HepG2 (cell line): ENCODE measurements around the gene UBR4. TPM values are rescaled to one million over a fixed set of nuclear protein-coding genes. Genes with fewer than 3 reads are reported as not detected.

Source experiments
- ATAC-seq: fragments of 200-7000 bp; cut with Tn5 transposase; 3 replicates; pipeline ENCODE4 v1.9.1; 2020; ENCODE audit warnings: mild to moderate bottlenecking, moderate library complexity
- BruUV-seq: library from RNA; stranded (reverse); fragments of 400-500 nt; replicated peaks from 2 replicates; lab custom pipeline; 2021; lab: Mats Ljungman, UMichigan
- CTCF ChIA-PET: fragments of 300-600 bp; formaldehyde crosslinking; extraction: SDS; loops from one replicate; lab custom pipeline; 2021; ENCODE audit warnings: low total read pairs, inconsistent platforms, low intra/inter-chr PET ratio; lab: Yijun Ruan, JAX
- POLR2A ChIA-PET: fragments of 350-600 bp; sonication (Branson Sonifier 250); formaldehyde crosslinking; loops from one replicate; lab custom pipeline; 2020; ENCODE audit warnings: antibody characterized with exemption, inconsistent platforms; lab: Yijun Ruan, JAX
- DNase-seq: peaks from one replicate; pipeline ENCODE4 v3.0.0-alpha.2; 2015; ENCODE audit warnings: low spot score
- FAIRE-seq: peaks from 3 replicates; lab custom pipeline; 2011; peaks lifted over from hg19 to GRCh38; lab: Jason Lieb, UNC
- H2AFZ ChIP-seq: one replicate; pipeline ENCODE4 v1.6.1; 2011; ENCODE audit warnings: low read length, inconsistent platforms
- H3K27ac ChIP-seq: fragments of 300-600 bp; 3 replicates; pipeline ENCODE4 v1.8.0; 2011; ENCODE audit warnings: mixed run types, mild to moderate bottlenecking, mixed read lengths, low read length, inconsistent platforms; ENCODE audit not compliant: insufficient read depth; ENCODE audit errors: extremely low read length
- H3K27me3 ChIP-seq, 2 experiments: fragments of 200-600 bp in 1 of 2; 2 replicates in 1 of 2; 3 replicates in 1 of 2; pipeline versions ENCODE4 v1.6.0 to v1.8.0; 2011; ENCODE audit warnings: low read length in 2 of 2, mild to moderate bottlenecking in 2 of 2, moderate library complexity in 2 of 2, inconsistent platforms in 1 of 2; ENCODE audit not compliant: insufficient read depth in 2 of 2, control insufficient read depth in 1 of 2
- H3K36me3 ChIP-seq, 2 experiments: fragments of 200-600 bp in 1 of 2; replicated peaks in 1 of 2; 2 replicates in 1 of 2; 3 replicates in 1 of 2; pipeline versions ENCODE4 v1.5.1 to v1.8.0; 2011; ENCODE audit warnings: low read length in 2 of 2, inconsistent platforms in 1 of 2; ENCODE audit not compliant: insufficient read depth in 2 of 2, control insufficient read depth in 1 of 2
- H3K4me1 ChIP-seq: 2 replicates; pipeline ENCODE4 v1.5.1; 2012; ENCODE audit warnings: low read length, inconsistent platforms; ENCODE audit not compliant: insufficient read depth
- H3K4me2 ChIP-seq: 2 replicates; pipeline ENCODE4 v1.6.0; 2011; ENCODE audit warnings: low read depth, low read length, inconsistent platforms
- H3K4me3 ChIP-seq, 3 experiments: fragments of 200-600 bp in 1 of 3; sonication (generic), shearing (Covaris generic) in 1 of 3; replicated peaks in 1 of 3; 2 replicates each; pipeline ENCODE4 v1.5.1; 2011 to 2016; ENCODE audit warnings: low read length in 3 of 3, inconsistent platforms in 2 of 3, low read depth in 2 of 3, mild to moderate bottlenecking in 2 of 3, control low read depth in 1 of 3, mixed read lengths in 1 of 3; ENCODE audit not compliant: insufficient read depth in 1 of 3
- H3K79me2 ChIP-seq: one replicate; pipeline ENCODE4 v1.6.1; 2011; ENCODE audit warnings: low read length, inconsistent platforms; ENCODE audit not compliant: insufficient read depth
- H3K9ac ChIP-seq: 2 replicates; pipeline ENCODE4 v1.6.0; 2011; ENCODE audit warnings: mild to moderate bottlenecking, low read depth, low read length, inconsistent platforms; ENCODE audit not compliant: insufficient read depth
- H3K9me3 ChIP-seq: 2 replicates; pipeline ENCODE4 v1.5.1; 2012; ENCODE audit warnings: mild to moderate bottlenecking, low read length
- H4K20me1 ChIP-seq: 2 replicates; pipeline ENCODE4 v1.6.0; 2011; ENCODE audit warnings: inconsistent platforms, mild to moderate bottlenecking, low read length, moderate library complexity; ENCODE audit not compliant: insufficient read depth
- ADNP ChIP-seq: sonication (generic); formaldehyde crosslinking; IDR thresholded peaks from 2 replicates; pipeline ENCODE4 v1.4.0; 2020; ENCODE audit warnings: missing genetic modification reagents
- CBX2 ChIP-seq, 2 experiments: fragments of 200-600 bp in 1 of 2; sonication (generic); formaldehyde crosslinking in 1 of 2; IDR thresholded peaks; 2 replicates each; pipeline versions ENCODE4 v1.7.0 to v1.8.1; 2018 to 2022; ENCODE audit warnings: low read depth in 2 of 2, low read length in 1 of 2, mild to moderate bottlenecking in 1 of 2, missing genetic modification reagents in 1 of 2
- HMG20A ChIP-seq: IDR thresholded peaks from 2 replicates; pipeline ENCODE4 v1.6.1; 2016; ENCODE audit warnings: borderline replicate concordance
- IKZF1 ChIP-seq: fragments of 450-650 bp; IDR thresholded peaks from 2 replicates; pipeline ENCODE4 v1.7.1; 2016
- MEF2D ChIP-seq: sonication (generic); formaldehyde crosslinking; IDR thresholded peaks from 2 replicates; pipeline ENCODE4 v1.5.1; 2020; ENCODE audit warnings: mild to moderate bottlenecking, missing genetic modification reagents
- MZF1 ChIP-seq: sonication (generic); formaldehyde crosslinking; IDR thresholded peaks from 2 replicates; pipeline ENCODE4 v1.8.1; 2023; ENCODE audit warnings: mild to moderate bottlenecking, missing genetic modification reagents, borderline replicate concordance
- PPARG ChIP-seq: conservative IDR thresholded peaks from 2 replicates; pipeline ENCODE4 v1.6.1; 2016; ENCODE audit warnings: missing biosample characterization, missing genetic modification reagents
- REL ChIP-seq: sonication (generic); formaldehyde crosslinking; conservative IDR thresholded peaks from 2 replicates; pipeline ENCODE4 v1.8.0; 2022; ENCODE audit warnings: mild to moderate bottlenecking, missing genetic modification reagents, moderate library complexity
- TBX2 ChIP-seq: sonication (generic); formaldehyde crosslinking; IDR thresholded peaks from 2 replicates; pipeline ENCODE4 v1.5.0; 2020; ENCODE audit warnings: missing genetic modification reagents, mild to moderate bottlenecking, borderline replicate concordance
- TEAD3 ChIP-seq: optimal IDR thresholded peaks from 2 replicates; pipeline ENCODE3; 2016; ENCODE audit warnings: borderline replicate concordance
- ZNF230 ChIP-seq: sonication (generic); formaldehyde crosslinking; IDR thresholded peaks from 2 replicates; pipeline ENCODE4 v1.4.0; 2020; ENCODE audit warnings: mild to moderate bottlenecking, missing genetic modification reagents
- ZNF446 ChIP-seq: sonication (generic); formaldehyde crosslinking; IDR thresholded peaks from 2 replicates; pipeline ENCODE4 v1.5.0; 2020; ENCODE audit warnings: mild to moderate bottlenecking, missing genetic modification reagents
- ZNF468 ChIP-seq: sonication (generic); formaldehyde crosslinking; IDR thresholded peaks from 2 replicates; pipeline ENCODE4 v1.8.0; 2022; ENCODE audit warnings: mild to moderate bottlenecking, moderate library complexity, missing genetic modification reagents
- WGBS: methylation state at CpG from one replicate; pipeline ENCODE4 v1.1.6; 2017; ENCODE audit warnings: low lambda C conversion rate; 5-methylcytosine and 5-hydroxymethylcytosine counted together
- in situ Hi-C: cut with HindIII; loops from 2 replicates; pipeline ENCODE4 v1.10.0; 2017; ENCODE audit warnings: low pct_unique_long_range_greater_than_20kb; ENCODE audit not compliant: extremely low pct_ligation_motif_present
- intact Hi-C: fragments of 100-400 bp; cut with micrococcal nuclease; formaldehyde crosslinking; loops from one replicate; pipeline ENCODE4 v1.10.0; 2022; ENCODE audit not compliant: unreplicated experiment
- polyA plus RNA-seq, 8 experiments: library from polyadenylated mRNA; depleted of rRNA in 3 of 8; stranded (reverse) in 7 of 8; unstranded in 1 of 8; fragments of >200 nt; fragmentation: Illumina TruSeq in 4 of 8; extraction: Trizol in 4 of 8; gene quantifications; 2 replicates each; pipeline versions ENCODE4 v1.2.1 to v1.2.3, GENCODE V29; 2011 to 2016; ENCODE audit warnings: low read depth in 4 of 8, missing spikeins in 1 of 8, mixed read lengths in 1 of 8; ENCODE audit not compliant: insufficient read depth in 1 of 8
- total RNA-seq, 5 experiments: library from RNA; depleted of rRNA; stranded (reverse); fragments of >200 nt; fragmentation: Illumina TruSeq; extraction: Trizol; gene quantifications; 2 replicates each; pipeline ENCODE4 v1.2.3, GENCODE V29; 2016; ENCODE audit warnings: low read depth in 1 of 5
- TF ChIP-seq, protein P1 (sequence below): sonication (generic); formaldehyde crosslinking; IDR thresholded peaks from 2 replicates; pipeline ENCODE4 v1.4.0; 2020; ENCODE audit warnings: missing genetic modification reagents; ENCODE audit errors: not compliant biosample characterization

UBR4 gene
- total and polyA plus RNA-seq, 2 of the 13 experiments (the other 11 are each of a cell fraction or from before 2014, with no cell fraction given), result 59.1 to 106 TPM

DNA sequence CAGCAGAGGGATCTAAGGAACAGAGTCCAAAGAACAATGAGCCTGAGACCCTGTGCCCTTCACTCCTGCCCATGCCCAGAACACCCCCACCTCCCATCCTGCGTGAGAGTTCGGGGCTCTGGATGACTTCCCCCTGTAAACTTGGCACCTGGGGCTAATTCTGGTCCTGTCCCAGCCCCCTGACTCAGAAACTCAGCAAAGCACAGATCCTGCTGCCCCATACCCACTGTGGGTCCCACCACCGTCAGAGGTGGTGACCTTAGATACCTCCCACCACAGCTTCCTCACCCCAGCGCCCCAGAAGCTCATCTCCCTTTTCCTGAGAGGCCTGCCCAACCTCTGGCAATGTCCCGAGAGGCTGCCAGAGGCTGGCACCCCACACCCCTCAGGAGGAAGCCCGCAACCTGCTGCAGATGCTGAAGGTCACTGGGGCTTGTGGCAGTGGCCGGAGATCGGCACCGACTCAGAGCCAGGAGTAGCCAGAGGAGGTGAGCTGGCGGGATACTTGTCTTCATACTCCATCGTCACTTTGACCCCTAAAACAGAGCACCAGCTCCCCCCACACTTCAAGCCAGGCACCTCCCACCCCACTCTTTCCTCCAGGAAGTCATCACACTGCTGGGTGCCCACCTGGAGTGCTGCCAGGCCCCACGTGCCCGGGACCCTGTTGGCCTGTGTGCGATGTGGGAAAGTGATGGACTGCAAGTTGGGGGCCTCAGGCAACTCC lies 142.0 kb downstream of the UBR4 start:
- Histone ChIP-seq H3K9ac (no peak overlapping the region), H3K27me3 (peaks cover 0 to 8% of the 10 kb centered on the region in 2 experiments; a peak in 2 of 5 replicates), H3K9me3 (no peaks in the 10 kb centered on the region), H3K4me2 (peak overlapping the region; percentile 69), H3K27ac (no peak overlapping the region), H3K4me1 (peaks cover 80% of the 10 kb centered on the region), H3K36me3 (peaks cover 0 to 1% of the 10 kb centered on the region in 2 experiments; a peak in 4 of 5 replicates), H3K4me3 (peak overlapping the region in 1 of 3 experiments; percentile 53; a peak in 2 of 6 replicates), H2AFZ (no peak overlapping the region), H3K79me2 (no peaks in the 10 kb centered on the region), H4K20me1 (no peaks in the 10 kb centered on the region)
- DNase-seq (no peak), ATAC-seq (peak; percentile 5; the same call in 2 of the 3 replicates), FAIRE-seq (no peak)
- no TSS peak for BruUV-seq
- in situ Hi-C loops (no loop called here), intact Hi-C loops (loop anchor here (2.0 to 5.0 kb wide), 2 partner anchors 31 to 56 kb away; no protein-coding TSS in a partner anchor)
- ChIA-PET POLR2A (interaction anchor here (1.3 kb wide), 1 partner anchor 24 kb away, joined by 3 read pairs; no protein-coding TSS in a partner anchor), CTCF (no interaction called here)
- WGBS, result 3% methylated on average over 6 of the region's 14 CpGs
- TF ChIP-seq TEAD3 (CRISPR knock-in tag), result no peak
- TF ChIP-seq IKZF1, result no peak
- no peak for TF ChIP-seq MZF1 (CRISPR knock-in tag)
- no peak for TF ChIP-seq TBX2 (CRISPR knock-in tag)
- TF ChIP-seq REL, result no peak
- TF ChIP-seq PPARG (CRISPR knock-in tag), result no peak
- TF ChIP-seq, protein P1, sequence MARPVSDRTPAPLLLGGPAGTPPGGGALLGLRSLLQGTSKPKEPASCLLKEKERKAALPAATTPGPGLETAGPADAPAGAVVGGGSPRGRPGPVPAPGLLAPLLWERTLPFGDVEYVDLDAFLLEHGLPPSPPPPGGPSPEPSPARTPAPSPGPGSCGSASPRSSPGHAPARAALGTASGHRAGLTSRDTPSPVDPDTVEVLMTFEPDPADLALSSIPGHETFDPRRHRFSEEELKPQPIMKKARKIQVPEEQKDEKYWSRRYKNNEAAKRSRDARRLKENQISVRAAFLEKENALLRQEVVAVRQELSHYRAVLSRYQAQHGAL (CRISPR knock-in tag), result no peak
- TF ChIP-seq ZNF230 (CRISPR knock-in tag), result no peak
- no peak for TF ChIP-seq ADNP
- 0 out of 2 replicates have a peak, but pooled peaks have one; percentile 57 for TF ChIP-seq ZNF468
- TF ChIP-seq ZNF446 (CRISPR knock-in tag), result no peak
- TF ChIP-seq HMG20A (CRISPR knock-in tag), result no peak
- no peak for TF ChIP-seq MEF2D (CRISPR knock-in tag)
- TF ChIP-seq CBX2 (IDR thresholded peaks at IDR 0.05; ENCODE audit: low read depth, low read length), result no peak
- no peak for TF ChIP-seq CBX2 (CRISPR knock-in tag; IDR thresholded peaks at IDR 0.05; ENCODE audit: low read depth)
